ENCODE results near the gene TCF21.
"Not testable (repeated sequence)": the region's sequence is repeated elsewhere in the genome, so short reads cannot be mapped to it uniquely, and the experiment has no call there.

The TCF21 gene

DNA sequence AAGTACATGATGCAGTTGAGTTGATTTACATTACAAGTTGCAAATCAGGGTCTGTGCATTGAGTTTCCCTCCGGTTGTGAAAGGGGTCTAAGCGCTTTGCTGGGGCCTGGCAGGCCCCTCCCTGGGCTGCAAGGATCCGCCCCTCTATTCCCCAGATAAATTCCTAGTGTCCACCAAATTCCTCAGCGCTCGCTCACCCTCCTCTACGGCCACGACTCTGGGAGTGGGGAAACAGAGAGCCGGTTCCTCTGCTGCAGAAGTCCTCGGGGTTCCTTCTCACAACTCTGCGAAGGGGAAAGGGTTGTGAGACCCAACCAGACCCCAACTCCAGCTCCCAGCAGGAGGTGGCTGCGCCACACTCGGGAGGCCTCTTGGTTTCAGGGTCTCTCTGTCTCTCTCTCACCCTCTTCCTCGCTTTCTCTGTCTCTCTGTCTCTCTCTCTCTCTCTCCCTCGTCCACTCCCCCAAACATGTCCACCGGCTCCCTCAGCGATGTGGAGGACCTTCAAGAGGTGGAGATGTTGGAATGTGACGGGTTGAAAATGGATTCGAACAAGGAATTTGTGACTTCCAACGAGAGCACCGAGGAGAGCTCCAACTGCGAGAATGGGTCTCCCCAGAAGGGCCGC, at the start of gene TCF21:
TCF21 (plus strand) TSS at position 185 of the 628 bp plus-strand sequence; CDS start at position 470, 285 bp downstream.
- DNase-seq, result no peak

DNA sequence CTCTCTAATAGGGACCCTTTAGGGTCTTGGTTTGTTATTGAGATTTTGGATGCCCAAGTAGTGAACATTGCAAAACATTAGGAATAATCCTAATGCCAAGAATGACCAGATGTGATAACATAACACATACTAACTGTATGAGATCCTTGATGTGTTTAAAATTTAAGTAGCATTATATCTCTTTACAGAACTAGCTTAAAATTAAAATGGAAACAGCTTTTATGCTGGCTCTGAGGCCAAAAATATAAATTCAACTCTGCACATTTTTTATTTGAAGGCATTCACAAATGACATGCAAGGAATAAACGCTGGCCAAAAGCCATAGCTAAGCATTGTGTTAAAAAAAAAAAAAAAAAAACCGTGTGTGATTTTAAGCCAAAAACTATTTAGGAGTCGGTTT, 47.7 kb upstream of the TCF21 start:
- DNase-seq, result no peak

DNA sequence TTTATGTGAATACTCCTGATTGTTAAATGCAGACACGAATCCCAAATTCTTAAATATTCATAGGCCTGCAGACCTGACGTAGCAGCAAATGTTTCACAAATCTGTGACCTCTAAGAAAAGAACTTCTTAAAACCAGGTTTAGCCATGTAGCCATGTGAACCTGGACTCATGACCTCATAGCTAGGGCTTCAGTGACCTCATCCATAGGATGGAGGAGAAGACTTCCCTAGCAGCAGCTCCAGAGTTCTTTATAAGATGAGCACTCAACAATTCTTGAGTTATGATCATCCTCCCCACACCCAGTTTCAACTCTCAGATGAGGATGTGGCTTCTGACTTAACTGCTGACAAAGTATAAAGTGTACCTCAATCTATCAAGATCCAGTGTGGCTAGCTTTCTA, 45.8 kb upstream of the TCF21 start:
- no peak for DNase-seq

DNA sequence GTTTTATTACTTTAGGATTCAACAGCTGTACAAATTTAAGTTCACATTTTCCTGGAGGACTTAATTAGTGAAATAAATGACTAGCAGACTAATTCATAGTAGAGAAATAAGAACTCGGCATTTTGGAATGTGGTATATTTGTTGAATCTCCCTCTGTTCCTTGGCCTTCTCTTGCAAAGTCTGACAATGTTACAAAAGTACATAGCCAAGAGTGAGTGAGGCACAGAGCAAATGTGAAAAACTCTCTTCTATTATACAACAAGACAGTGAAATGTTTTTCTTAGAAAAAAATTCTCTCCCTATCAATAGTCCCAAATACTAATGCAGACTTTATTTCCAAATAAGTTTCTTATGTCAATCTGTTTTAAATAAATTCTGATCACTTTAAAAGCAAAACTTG, 44.2 kb upstream of the TCF21 start:
- DNase-seq, result no peak

DNA sequence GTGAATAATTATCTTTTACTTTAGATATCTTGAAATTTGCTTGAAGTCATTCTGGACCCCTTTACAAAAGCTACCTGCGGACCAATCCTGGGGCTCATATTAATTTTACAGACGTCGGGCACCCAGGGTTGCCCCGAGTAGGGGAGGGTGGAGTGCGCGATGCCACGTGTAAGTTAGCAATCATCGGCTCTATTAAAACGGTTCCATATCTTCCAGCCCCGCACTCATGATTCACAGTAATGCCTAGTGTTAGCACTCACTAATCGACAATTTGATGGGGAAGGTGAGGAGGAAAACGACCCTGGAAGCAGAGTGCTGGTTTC, 34.9 kb upstream of the TCF21 start:
- DNase-seq, result no peak

DNA sequence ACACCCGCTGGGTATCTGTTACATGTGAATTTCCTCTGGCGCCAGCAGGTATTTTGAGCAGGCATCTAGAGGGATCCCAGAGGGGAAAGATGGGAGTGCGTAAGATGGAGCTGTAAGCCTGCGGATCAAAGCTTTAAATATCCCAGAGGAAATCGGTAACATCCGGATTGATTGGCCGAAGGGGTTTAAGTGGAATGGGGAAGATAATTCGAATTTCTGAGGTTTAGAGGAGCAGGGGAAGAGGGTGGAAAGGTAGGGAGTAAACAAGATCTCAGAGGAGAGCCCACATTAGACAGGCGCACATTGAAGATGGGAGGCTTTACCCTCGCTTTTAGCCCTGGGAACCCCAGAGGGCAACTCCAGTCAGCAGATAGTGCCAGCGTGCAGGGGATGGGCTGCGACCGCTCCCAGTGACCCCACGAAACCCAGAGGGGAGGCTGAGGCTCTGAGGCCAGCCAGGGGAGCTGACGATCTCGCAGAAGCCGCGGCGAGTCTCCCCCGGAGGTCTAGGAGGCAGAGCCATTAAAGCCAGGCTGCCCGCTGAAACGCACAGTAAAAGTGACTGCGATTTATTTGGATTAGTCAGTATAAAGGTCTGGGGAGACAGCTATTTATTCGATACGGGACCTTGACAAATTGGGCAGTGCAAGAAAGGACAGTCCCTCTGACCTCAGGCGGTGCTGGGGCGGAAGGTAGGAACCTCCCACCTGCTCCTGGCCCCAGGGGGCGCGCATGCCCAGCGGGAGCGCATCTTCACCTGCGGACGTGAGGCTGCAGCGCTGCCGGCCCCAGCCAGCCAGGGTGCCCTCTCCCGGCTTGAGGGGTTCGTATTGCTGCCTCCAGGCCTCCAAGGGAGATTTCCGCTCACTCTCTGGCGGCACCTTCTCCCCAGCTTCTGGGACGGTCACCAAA, 34.3 kb upstream of the TCF21 start:
- no peak for DNase-seq

DNA sequence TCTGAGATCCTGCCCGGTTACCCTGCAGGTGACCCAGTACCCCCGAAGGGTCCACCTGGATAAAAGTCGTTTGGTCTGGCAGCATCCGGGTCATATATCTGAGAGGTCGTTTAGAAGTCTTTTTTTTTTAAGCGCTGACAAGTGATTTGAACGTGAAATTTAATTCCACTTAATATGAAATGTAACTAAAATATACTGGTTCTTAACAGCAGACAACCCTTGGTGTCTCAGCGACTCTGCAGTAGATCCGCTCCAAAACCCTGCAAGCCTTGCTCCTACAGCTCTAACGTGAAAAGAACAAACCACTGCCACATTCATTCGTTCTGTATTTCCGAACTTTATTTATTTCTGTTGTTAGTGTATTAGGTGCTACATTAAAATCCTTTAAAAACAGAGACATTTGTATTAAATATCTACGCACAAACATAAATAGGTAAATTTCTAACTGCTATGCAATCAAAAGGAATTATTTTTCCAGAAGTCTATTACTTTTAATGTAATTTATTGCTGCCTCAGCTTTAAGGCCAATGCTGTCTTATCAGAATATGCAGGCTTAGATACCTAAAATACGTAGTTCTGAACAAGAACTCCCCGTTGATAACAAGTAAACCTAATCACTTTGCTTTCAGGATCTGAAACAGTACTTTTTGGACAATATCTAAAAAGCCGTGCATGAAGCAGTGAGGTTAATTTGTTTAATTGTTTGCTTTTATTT, 33.5 kb upstream of the TCF21 start:
- no peak for DNase-seq

DNA sequence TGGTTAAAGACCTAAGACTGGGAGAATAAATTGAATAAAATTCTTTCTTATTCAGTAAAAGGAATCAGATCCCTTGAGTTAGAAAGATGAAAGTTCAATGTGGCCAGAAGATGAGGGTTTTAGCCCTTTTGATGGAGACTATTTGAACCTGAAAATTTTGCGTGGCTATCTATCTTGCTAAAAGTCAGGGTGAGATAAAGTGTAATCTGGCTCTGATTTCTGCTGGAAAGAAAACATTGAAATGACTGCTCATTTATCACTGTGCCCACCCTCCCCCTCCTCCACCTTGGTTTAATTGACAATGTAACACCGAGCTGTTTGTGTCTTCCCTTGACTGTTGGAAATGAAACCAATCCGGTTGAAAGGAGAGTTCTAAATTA, 32.9 kb upstream of the TCF21 start:
- DNase-seq, result no peak

DNA sequence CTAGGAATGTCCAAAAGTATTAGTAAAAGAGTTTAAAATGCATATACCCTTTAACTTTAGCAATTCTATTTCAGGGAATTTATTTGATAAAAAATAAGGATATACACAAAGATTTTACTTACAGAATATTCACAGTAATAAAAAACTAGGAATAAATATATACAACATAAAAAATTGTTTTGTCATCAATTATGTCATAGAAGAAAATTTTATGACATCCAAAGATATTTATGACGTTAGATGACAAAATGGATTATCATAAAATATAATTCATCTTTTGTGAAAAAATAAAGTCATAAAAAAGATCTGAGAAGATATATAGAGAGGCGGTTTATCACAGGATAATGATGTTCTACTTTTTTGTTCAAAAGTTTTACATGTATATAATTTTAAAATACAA, 32.0 kb upstream of the TCF21 start:
- no peak for DNase-seq

DNA sequence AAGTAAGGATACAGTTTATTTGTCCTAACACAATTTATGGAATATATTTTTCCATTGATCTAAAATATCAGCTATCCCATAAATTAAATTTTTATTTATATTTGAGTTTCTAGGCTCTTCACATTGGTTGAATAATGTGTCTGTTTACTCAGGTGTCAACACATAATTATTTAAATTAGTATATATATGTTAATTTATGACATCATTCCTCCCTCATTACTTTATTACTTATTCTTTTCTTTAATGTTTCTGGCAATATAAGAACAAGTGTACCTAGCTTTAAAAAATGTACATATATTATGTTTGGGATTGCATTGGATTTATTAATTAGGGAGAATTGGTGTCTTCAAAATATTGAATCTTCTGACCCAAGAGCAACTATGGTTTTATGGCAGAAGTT, 31.2 kb upstream of the TCF21 start:
- DNase-seq, result no peak

DNA sequence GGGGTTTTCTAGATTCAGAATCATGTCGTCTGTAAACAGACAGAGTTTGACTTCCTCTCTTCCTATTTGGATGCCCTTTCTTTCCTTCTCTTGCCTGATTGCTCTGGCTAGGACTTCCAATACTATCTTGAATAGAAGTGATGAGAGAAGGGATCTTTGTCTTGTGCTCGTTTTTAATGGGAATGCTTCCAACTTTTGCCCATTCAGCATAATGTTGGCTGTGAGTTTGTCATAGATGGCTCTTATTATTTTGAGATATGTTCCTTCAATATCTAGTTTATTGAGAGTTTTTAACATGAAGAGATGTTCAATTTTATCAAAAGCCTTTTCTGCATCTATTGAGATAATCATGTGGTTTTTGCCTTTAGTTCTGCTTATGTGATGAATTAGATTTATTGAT, 27.6 kb upstream of the TCF21 start:
- DNase-seq, result not testable (repeated sequence)

DNA sequence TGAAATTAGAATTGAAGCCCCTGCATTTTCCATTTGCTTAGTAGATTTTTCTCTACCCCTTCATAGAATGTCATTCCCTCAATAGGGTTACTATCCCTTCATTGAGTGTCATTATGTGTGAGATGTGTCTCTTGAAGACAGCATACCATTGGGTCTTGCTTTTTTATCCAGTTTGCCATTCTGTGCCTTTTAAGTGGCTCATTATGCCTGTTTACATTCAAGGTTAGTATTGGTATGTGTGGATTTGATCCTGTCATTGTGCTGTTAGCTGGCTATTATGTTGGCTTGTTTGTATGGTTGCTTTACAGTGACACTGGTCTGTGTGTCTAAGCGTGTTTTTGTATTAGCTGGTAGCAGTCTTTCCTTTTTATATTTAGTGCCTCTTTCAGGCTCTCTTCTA, 25.7 kb upstream of the TCF21 start:
- no peak for DNase-seq

DNA sequence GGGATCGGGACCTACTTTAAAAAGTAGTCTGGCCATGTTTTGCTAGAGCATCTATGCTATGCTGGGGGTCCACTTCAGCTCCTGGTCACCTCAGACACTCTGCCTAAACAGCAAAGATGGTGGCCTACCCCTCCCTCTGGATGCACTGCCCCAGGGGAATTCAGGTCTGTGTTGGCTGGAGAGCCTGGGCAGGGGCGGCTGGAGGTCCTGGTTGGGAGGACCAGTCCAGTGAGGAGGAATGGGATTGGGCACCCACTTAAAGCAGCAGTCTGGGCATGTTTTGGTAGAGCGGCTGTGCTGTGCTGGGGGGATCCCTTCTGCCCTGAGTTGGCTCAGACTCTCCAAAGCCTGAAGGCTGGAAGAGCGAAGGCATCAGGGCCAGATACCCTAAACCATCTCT, 23.2 kb upstream of the TCF21 start:
- DNase-seq, result no peak

DNA sequence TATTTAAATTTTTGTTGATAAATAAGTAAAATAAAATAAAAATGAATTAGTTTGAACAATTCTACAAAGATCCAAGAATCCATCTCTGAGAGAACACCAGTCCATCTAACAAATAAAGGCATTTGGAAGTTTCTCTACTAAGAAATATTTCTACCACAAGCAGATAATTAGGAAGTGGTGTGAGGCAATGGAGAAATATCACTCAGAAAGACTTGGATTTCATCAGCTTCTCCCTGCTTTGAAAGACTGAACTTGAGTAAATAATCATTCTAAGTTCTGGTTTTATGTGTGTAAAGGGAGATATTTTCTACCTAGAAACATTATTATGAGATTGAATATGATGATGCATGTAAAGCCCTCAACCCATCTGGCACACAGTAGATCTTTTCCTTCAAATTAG, 17.8 kb upstream of the TCF21 start:
- no peak for DNase-seq

DNA sequence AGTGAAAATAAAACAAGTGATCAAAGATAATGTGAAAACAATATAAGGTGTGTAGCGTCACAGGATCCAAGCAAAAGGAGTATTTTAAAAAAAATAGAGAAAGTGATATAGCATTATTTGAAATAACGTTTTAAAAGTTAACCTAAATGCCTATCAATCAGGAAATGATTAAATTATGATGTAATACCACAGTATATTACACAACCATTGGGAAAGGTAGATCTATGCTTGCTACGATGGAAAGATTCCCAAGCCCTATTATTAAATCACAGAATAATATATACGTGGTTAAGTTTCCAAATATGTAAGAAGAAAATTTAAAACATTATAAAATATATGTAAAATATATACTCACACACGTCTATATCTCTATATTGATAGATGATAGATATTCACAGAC, 15.4 kb upstream of the TCF21 start:
- DNase-seq, result no peak

DNA sequence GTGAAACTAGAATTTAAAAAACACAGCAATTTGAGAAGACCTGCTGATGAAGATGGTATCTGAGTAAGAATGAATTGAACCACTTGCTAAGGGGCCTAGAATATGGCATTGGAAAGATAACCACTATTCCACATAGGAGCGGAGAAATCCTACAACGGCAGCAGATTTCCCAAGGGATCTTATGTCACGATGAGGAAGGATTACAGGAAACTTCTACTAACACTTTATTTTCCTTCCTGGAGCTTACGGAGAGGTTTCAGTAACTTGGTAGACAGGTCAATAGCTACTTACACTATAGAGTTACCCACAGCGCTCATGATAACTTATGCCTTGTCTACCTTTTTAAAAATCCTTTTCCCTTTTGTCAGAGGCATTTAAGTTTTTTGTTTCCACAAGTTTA, 11.8 kb upstream of the TCF21 start:
- no peak for DNase-seq

DNA sequence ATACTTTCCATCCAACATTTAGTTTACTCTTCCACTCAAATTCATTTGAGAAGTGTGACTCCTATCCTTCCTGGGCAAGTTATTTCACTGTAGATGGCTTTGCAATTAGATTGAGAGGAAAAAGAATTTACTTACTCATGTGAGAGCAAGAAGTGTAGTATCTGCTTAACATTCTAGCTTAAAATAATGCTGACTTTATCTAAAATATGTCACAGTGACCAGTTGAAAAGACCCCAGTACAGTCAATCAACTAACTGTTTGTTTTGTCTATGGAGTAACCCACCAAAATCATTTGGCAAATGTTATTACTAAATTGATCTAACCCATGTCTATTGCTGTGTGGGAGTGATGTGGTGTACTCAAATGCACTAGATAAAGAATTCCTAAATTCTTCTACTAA, 8.9 kb upstream of the TCF21 start:
- no peak for DNase-seq

DNA sequence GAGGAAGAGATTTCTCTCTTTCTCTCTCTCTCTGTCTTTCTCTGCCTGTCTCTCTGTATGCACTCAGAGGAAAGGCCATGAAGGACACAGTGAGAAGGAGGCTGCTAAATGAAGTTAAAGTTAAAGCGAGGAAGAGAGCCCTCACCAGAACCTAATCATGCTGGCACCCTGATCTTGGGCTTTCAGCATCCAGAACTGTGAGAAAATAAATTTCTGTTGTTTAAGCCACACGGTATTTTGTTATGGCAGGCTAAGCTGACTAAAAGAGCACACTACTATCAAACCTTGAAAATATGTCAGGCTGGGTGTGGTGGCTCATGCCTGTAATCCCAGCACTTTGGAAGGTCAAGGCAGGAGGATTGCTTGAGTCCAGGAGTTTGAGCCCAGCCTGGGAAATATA, 8.0 kb upstream of the TCF21 start:
- no peak for DNase-seq

DNA sequence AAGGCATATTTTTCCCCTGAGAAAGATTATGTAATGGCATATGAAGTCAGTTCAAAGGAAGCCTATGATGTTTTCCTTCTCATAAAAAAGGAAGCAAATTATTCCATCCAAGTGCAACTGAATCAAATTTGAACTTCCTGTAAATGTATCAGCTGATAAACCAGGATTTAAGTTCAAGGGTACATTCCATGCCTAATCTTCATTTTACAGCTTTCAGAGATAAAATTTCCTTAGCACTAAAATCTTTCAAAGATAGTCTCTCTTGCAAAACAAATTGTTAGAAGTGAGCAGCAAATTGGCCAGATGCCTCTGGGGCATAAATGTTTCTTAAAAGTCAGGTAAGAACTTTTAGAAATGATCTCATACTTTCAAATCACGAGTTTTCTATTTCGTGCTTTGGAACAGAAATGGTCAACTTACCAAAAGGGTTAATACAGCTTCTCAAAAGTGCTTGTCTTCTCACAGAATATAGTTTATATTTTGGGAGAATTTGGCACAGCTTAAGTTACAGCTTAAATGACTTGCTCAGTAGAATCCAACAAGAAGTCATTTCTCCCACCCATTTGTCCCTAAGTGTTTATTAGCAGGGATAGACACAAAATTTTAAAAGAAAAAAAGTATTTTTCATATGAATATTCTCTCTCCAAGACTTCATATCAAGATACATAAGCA, 2.7 kb upstream of the TCF21 start:
- DNase-seq, result no peak

DNA sequence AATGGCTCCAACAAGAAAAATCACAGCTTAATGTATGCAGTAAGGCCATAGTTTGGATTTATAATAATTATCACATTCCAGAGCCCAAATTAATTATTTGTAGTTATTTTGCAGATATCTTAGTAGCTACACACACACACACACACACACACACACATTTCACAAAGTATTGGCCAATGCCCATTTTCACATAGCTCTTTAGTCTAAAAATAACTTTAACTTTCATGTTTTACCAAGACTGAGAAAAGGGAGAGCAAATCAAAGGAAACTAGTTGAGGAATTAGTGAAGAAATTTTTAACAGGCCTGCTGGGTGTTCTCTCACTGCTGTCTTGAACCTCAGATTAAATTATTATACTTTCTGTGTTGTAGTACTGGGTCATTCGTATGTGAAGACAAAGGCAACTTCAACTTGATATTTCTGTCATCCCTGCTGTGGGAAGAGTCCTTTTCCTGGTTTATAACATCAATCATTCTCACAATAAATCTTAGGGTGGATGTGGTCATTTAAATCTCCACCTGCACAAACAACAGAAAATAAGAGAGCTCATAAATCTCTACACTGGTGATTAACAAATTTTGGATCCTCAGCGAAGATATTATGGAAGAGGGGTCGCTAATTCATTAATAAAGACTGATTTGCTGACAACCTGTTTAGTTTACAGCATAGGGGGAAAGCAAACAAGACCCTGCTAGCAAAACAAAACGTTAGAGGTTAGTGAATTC, 1.6 kb upstream of the TCF21 start:
- DNase-seq, result no peak

DNA sequence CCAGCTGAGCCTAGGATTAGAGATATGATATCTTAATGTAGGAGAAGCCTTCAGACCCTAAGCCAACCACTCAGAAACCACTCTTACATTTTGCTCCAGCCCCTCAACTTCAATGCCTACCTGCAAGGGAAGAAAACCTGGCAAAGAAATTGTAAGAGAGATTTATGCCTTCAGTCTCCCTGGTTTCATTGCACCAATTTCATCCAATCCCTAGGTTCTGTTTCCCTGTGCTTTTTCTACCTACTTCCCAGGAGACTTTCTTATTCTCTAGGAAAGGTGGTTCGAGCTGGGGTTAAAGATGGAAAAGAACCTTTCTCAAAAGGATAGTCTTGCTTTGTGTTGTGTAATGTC, 1.1 kb upstream of the TCF21 start:
- no peak for DNase-seq

DNA sequence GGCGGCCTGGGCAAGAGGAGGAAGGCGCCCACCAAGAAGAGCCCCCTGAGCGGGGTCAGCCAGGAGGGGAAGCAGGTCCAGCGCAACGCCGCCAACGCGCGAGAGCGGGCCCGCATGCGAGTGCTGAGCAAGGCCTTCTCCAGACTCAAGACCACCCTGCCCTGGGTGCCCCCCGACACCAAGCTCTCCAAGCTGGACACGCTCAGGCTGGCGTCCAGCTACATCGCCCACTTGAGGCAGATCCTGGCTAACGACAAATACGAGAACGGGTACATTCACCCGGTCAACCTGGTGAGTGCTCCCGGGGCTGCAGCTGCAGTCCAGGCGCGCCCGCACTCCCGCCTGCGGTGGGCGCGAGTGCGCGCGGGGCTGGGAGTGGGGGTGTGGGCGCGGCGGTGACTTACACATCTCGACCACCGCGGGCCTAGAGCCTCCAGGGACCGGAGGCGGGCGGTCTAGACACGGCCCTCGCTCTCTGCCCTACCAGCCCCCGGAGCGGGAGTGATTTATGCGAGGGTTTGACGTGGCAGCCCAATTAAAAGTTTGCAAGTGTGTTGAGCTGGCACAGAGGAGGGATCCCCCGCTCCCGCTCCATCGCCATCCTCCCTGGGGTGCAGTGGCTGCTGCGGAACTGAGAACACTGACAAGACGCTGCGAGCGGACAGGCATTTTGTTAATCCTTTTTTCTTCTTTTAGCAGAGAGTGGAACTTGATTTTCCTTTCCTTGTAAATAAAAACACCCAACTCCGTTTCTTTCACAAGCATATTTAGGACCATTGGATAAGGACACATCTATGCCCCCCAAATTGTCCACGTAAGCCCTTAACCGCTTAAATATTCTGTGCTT, 867 bp downstream of the TCF21 start:
- no peak for DNase-seq
